ENCODE results near the gene IL7R.

DNA sequence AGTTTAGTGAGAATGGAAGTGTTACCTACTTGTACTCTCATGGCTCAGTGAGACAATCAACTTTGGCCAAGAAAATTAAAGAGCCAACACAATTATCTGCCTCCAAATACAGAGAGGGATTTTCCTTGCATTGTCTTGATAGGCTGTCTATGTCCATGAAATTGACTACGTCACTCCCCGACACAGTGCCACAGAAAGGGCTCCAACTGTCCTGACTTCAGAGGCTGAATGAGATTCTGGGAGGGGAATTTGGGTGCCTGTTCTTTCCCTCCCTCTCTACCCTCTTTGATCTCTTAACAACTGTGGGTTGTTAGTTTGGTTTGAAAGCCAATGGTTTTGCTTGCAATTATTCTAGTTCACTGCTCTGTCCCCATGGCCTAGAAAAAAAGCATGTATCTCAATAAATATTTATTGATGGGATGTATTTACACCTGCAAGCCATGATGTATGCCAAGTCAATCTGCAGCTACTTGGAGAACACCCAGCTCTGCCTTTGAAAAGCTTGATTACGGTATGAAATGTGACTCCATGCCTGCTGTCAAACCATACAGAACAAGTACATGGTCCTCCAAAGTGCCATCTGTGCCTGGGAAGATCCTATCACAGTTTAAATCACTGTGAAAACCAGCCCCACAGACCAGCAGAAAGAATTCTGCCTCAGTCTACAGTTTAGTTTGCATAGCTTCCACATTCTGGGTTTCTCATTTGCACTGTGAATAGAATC lies 44.4 kb downstream of the IL7R start:
- TF ChIP-seq, protein P1, sequence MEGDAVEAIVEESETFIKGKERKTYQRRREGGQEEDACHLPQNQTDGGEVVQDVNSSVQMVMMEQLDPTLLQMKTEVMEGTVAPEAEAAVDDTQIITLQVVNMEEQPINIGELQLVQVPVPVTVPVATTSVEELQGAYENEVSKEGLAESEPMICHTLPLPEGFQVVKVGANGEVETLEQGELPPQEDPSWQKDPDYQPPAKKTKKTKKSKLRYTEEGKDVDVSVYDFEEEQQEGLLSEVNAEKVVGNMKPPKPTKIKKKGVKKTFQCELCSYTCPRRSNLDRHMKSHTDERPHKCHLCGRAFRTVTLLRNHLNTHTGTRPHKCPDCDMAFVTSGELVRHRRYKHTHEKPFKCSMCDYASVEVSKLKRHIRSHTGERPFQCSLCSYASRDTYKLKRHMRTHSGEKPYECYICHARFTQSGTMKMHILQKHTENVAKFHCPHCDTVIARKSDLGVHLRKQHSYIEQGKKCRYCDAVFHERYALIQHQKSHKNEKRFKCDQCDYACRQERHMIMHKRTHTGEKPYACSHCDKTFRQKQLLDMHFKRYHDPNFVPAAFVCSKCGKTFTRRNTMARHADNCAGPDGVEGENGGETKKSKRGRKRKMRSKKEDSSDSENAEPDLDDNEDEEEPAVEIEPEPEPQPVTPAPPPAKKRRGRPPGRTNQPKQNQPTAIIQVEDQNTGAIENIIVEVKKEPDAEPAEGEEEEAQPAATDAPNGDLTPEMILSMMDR (IDR thresholded peaks at IDR 0.05), result no peak
- no peak for TF ChIP-seq POLR2A (IDR thresholded peaks at IDR 0.05)

All from ovary (tissue), 3 donors.